Measurements from ENCODE around the gene NME3. TPM values are rescaled to one million over a fixed set of nuclear protein-coding genes. Genes with fewer than 3 reads are reported as not detected.

Gene NME3
- polyA plus RNA-seq, 3 donors from 2014 or later: 49.4 to 96.9 (median 82.4) TPM

- peak overlapping the region in 1 of 5 donors; percentile 32 for H3K4me3 Mint-ChIP-seq
- H3K9me3 Mint-ChIP-seq: no peaks in the 10 kb centered on the region
- H3K4me1 Mint-ChIP-seq: peaks cover 47 to 49% of the 10 kb centered on the region in 2 donors
Measured at GRCh38 chr16:1721372-1721771, 50.0 kb downstream of the NME3 start.

More at GRCh38 chr16:1721372-1721771, 50.0 kb downstream of the NME3 start:
- peaks cover 0 to 2% (median 2%) of the 10 kb centered on the region in 3 donors for H3K27me3 Mint-ChIP-seq (ENCODE audit: low read depth in 3 of 3)
- H3K36me3 Mint-ChIP-seq: no peaks in the 10 kb centered on the region
- no peak for DNase-seq
- H3K27ac Mint-ChIP-seq: peak overlapping the region in 5 of 6 donors; percentile 16 to 95 (median 82)

Other genes with a start within 250 kb of the NME3 start
- gene TMEM204, start 237.9 kb downstream of the NME3 start, polyA plus RNA-seq: 10 to 100 TPM; 23.0 to 41.0 (median 38.3) TPM
- gene IFT140, start 159.5 kb downstream of the NME3 start, polyA plus RNA-seq: 1 to 10 TPM in 2 of 3 donors, not detected in 1; 1.5 to 2.0 TPM
- gene CRAMP1, start 159.2 kb downstream of the NME3 start, polyA plus RNA-seq: 10 to 100 TPM in 1 of 3 donors, 1 to 10 TPM in 2; 1.4 to 11.5 (median 2.8) TPM
- 10 to 100 TPM in 1 of 3 donors, 1 to 10 TPM in 2; 7.9 to 14.0 (median 8.3) TPM for gene JPT2, start 93.3 kb downstream of the NME3 start, polyA plus RNA-seq
- gene MAPK8IP3, start 65.3 kb downstream of the NME3 start, polyA plus RNA-seq: 1 to 10 TPM in 1 of 3 donors, under 1 TPM in 2; 0.55 to 3.8 (median 0.57) TPM
- 1 to 10 TPM in 2 of 3 donors, under 1 TPM in 1; 0.79 to 2.2 (median 1.0) TPM for gene EME2, start 1.3 kb upstream of the NME3 start, polyA plus RNA-seq
- gene MRPS34, start 1.6 kb upstream of the NME3 start, polyA plus RNA-seq: 100 to 1,000 TPM; 111 to 139 (median 139) TPM
- gene SPSB3, start 11.0 kb upstream of the NME3 start, polyA plus RNA-seq: 10 to 100 TPM; 68.3 to 80.4 (median 77.6) TPM
- gene NUBP2, start 11.4 kb upstream of the NME3 start, polyA plus RNA-seq: 100 to 1,000 TPM; 106 to 151 (median 127) TPM
- not detected for gene IGFALS, start 22.2 kb upstream of the NME3 start, polyA plus RNA-seq
- gene HAGH, start 55.3 kb upstream of the NME3 start, polyA plus RNA-seq: 10 to 100 TPM; 53.0 to 54.7 (median 54.3) TPM
- 10 to 100 TPM; 22.7 to 35.4 (median 24.8) TPM for gene FAHD1, start 55.7 kb upstream of the NME3 start, polyA plus RNA-seq
- gene MEIOB, start 100.6 kb upstream of the NME3 start, polyA plus RNA-seq: not detected
- gene HS3ST6, start 146.9 kb upstream of the NME3 start, polyA plus RNA-seq: not detected
- 10 to 100 TPM; 34.0 to 66.5 (median 47.0) TPM for gene MSRB1, start 171.7 kb upstream of the NME3 start, polyA plus RNA-seq
- not detected for gene RPL3L, start 183.1 kb upstream of the NME3 start, polyA plus RNA-seq
- gene NDUFB10, start 188.0 kb upstream of the NME3 start, polyA plus RNA-seq: 100 to 1,000 TPM; 201 to 232 (median 203) TPM
- gene RPS2, start 193.3 kb upstream of the NME3 start, polyA plus RNA-seq: 1,000 to 10,000 TPM; 2,221 to 2,989 (median 2,668) TPM
- gene RNF151, start 195.3 kb upstream of the NME3 start, polyA plus RNA-seq: not detected
- 10 to 100 TPM; 34.4 to 66.1 (median 59.8) TPM for gene TBL3, start 200.5 kb upstream of the NME3 start, polyA plus RNA-seq
- under 1 TPM in 1 of 3 donors, not detected in 2; 0.17 TPM for gene NOXO1, start 209.9 kb upstream of the NME3 start, polyA plus RNA-seq
- 10 to 100 TPM; 38.4 to 52.0 (median 40.7) TPM for gene GFER, start 212.7 kb upstream of the NME3 start, polyA plus RNA-seq
- gene SYNGR3, start 218.4 kb upstream of the NME3 start, polyA plus RNA-seq: 1 to 10 TPM; 4.6 to 6.7 (median 6.4) TPM
- gene ZNF598, start 238.3 kb upstream of the NME3 start, polyA plus RNA-seq: 10 to 100 TPM in 1 of 3 donors, 1 to 10 TPM in 2; 1.8 to 10.4 (median 2.9) TPM
- not detected for gene NPW, start 248.2 kb upstream of the NME3 start, polyA plus RNA-seq

All from immature natural killer cell (primary cell).